ENCODE data around the gene ACACA.

- TF ChIP-seq CTCF (conservative IDR thresholded peaks at IDR 0.05) (no peak), ZFX (IDR thresholded peaks at IDR 0.05) (no peak)
These were observed 309.5 kb downstream of the ACACA start for GRCh38 chr17:37097154-37097553.

Data from C4-2B (cell line).